GM19025 (cell line): ENCODE data around the gene HOXB9.

ENCODE experiments used
- ATAC-seq: cut with Tn5 transposase; IDR thresholded peaks from one replicate; pipeline ENCODE4 v1.9.1; 2021; ENCODE audit warnings: mild to moderate bottlenecking, low read depth, moderate library complexity; ENCODE audit not compliant: unreplicated experiment

HOXB9 gene

GRCh38 chr17:48600244-48601098 lies 25.7 kb downstream of the HOXB9 start:
- no peak for ATAC-seq

DNA sequence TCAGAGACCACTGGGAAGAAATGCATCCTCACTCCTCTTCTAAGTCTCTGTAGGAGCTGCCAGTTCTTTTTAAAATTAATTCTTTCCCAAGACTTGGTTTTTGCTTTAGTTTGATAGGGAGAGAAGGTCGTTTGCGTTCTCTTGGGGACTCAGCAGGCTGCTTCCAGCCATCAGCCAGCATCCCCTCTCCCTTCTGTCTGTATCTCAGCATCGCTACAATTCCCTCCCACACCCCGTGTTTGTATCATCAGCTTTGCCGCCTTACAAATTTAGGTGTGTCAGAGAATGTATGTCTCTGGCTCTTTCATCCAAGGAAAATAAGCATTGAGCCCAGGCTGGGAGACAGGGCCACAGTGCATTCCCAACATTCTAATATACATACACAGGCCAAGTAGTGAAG lies 26.8 kb downstream of the HOXB9 start:
- no peak for ATAC-seq

DNA sequence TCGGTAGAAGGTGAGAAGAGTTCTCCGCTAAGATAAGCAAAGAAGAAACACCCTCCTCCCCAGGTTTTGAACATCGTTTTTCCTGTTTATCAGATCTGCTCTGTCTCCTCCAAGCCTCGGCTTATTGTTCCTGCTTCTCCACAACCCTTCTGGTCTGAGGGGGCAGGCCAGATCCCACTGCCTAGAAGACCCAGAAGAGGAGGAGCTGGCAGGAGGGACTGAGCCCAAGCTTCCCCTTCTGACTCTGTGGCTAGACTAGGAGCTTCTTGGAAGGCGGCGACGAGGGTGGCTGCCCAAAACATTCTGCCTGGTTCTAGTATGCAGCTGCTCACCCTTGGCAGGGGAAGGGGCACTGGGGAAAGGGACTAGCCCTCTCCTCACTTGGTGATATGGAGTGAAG lies 27.4 kb downstream of the HOXB9 start:
- ATAC-seq = no peak

DNA sequence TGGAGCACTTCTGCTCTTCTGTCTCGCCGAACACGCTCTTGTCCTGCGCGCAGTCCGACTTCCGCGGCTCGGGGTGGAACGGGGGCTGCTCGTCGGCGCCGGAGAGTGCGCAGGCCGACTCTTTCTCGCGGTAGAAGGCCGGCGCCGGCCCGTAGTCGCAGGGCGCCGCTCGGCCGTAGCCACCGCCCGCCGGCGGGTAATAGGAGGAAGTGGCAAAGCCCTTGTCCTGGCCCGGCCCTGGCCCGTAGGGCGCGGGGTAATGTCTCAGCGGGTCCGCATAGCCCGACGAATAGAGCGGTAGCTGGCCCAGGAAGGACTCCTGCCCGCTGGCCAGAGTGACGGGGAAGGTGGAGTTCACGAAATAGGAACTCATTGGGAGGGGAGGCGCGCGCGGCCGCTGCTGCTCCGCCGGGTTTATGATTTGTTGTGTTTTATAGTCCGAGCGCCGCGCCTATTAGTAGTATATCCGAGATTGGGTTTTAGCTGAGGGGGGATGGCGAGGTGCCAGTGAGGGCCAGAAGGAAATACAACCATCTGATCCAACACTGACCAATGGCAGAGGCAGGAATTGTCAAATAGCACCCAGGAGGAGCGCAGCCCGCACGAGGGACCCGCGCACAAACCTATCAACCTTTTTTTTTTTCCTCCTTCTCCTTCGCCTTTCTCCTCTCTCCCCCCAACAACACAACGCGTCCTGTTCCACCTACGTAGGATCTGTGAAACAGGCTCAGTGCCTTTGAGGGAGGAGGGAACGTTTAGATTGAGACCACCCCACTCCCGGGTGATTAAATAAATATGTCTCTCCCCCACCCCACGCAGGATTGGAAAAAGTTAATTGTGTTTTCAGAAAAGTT lies 28.2 kb downstream of the HOXB9 start:
- no peak for ATAC-seq

GRCh38 chr17:48597528-48597777 lies 28.7 kb downstream of the HOXB9 start:
- no peak for ATAC-seq

DNA sequence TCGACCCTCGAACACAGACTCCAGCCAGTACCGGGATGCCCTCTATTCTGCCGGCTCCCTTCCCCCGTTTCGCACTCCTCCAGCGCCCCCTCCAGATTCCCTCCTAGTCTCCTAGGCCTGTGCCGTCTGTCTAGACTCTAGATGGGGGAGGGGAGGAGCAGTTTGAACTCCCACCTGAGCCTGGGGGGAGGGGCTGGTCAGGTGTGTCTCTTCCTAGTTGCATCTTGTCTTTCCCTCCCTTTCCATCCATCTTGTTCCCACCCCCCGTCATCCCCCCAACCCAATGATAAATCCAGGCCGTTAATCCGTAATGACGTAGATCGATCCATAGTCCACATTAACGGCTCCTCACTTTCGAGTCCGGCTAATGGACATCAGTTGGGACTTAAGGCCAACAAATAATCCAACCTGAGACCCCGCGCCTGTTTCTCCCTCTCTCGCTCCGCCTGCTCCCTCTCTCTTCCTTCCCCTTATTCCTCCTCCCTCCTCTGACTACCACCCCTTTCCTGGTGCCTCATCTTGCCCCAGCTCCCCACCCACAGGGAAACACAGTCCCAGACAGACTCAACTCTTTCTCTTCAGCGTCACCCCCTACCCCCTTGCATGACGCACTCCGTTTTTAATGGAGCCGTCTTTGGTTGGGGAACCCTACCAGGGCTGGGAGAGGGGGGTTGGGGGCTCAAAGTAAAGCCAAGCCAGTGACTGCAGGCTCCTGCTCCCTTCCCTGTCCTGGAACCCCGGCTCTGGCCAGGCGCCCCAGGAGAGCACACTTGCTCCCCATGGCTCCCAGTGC lies 29.2 kb downstream of the HOXB9 start:
- no peak for ATAC-seq

DNA sequence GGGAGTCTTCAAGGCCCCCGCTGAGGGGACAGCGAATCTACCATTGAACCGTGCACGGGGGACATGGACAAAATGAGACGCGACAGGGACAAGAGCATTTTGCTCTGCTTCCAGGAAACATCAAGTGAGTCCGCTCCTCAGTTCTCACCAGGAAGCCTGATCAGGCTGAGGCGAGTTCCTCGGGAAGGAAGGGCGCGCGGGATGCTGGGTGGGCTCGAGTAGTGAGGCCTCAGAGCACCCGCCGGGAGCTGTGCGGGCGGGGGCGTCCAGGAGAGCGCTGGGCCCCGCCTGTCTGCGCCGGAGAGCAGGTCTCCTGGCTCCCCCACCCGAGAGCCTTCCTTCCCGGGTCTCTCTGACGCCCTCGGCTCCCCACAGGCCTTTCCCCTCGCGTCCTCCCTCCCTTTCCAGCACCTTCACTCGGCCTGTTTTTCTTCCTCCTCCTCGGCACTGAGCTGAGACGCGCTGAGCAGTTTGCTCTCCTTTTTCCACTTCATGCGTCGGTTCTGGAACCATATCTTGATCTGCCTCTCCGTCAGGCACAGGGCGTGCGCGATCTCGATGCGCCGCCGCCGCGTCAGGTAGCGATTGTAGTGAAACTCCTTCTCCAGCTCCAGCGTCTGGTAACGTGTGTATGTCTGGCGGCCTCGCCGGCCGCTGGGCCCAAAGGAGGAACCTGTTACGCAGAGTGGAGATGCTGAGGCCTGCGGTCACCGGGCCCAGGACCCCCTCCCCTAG lies 30.0 kb downstream of the HOXB9 start:
- no peak for ATAC-seq

DNA sequence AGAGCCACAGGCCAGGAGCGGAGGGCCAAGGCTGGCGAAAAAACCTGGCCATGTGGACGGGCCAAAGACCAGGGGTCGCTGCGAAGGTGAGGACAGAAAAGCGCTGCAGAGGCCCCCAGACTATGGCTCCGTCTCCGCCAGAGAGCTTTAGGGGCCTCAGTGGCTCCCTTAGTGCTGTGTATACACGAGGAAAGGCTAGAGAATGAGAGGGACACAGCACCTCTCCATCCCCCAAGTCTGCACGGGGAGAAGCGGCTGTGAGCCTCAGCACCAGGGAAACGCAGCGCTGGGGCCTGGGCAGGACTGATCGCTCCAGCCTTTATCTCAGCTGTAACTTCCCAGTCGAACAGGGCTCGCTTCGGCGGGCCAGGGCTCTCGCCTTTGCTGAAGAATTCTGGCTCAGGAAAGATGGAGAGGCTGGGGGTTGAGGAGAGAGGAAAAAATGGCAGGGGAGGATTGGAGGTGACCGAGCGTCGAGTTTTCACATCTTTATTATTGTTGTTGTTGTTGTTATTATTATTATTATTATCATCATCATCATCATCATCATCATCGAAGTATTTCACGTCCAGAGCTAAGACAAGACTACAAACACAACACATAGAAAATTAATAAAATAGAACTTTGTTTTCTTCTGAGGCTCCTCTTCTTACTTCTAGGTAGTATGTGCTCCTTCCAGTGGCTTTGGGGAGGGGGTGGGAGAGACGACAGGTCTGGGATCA lies 30.7 kb downstream of the HOXB9 start:
- no peak for ATAC-seq

- no peak for ATAC-seq
These were observed 31.4 kb downstream of the HOXB9 start for GRCh38 chr17:48594538-48595277.

- no peak for ATAC-seq
These were observed 32.2 kb downstream of the HOXB9 start for GRCh38 chr17:48593840-48594537.

DNA sequence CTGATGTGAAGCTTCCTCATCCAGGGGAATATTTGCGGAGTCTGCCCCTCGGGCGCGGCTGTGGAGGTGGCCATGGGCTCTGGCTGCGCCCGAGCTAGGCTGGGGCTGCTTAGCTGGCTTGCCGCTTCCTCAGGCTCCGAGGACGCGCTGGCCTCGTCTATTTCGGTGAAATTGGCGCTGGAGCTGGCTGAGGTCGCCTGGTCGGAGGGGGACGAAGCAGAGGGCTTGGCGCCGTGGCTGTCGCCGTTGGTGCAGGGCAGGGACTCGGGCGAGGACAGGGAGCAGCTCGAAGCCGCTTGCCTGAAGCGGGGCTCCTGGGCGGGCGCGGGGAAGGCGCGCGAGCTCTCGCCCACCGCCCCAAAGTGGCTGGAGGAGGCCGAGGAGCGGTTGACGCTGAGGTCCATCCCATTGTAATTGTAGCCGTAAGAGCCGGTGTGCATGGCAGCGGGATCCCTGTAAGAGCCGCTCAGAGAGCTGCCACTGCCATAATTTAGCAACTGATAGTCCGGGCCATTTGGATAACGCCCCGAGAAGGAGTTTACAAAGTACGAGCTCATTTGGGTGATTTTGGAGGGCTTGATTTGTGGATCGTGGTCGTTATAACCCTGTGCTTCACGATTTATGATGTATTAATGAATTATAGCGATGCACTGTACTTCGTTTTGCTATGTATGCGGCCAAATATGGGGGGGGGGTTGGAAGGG lies 32.9 kb downstream of the HOXB9 start, which contains the start of gene HOXB5:
Gene HOXB5, minus strand, starts transcription at position 654 of the 704 bp plus-strand sequence. Its CDS starts 97 bp downstream, at position 557.
- ATAC-seq = no peak

GRCh38 chr17:48592577-48592976 lies 33.6 kb downstream of the HOXB9 start:
- no peak for ATAC-seq

DNA sequence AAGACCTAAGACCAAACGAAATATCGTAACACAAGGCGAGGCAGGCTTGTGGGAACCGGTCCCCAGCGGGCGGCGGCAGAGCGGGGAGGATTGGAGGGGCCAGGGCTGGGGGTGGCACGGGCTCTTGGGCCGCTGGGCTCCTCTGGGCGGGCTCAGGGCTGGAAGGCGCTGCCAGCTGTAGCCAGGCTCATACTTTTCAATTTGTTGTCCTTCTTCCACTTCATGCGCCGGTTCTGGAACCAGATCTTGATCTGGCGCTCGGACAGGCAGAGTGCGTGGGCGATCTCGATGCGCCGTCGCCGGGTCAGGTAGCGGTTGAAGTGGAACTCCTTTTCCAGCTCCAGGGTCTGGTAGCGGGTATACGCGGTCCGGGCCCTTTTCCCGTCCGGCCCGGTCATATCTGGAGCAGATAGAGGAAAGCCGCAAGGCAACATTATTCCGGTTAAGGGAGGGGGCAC lies 34.1 kb downstream of the HOXB9 start:
- no peak for ATAC-seq

- no peak for ATAC-seq
These were observed 34.7 kb downstream of the HOXB9 start for GRCh38 chr17:48591255-48592056.

- ATAC-seq = no peak
These were observed 35.5 kb downstream of the HOXB9 start for GRCh38 chr17:48590607-48591161.

- ATAC-seq = no peak
These were observed 36.1 kb downstream of the HOXB9 start, which contains the start of gene HOXB3 for GRCh38 chr17:48589831-48590606. Gene HOXB3 (minus strand): TSS chr17:48590241. CDS start chr17:48552474, 37,767 bp downstream.
